Kidney epithelial cell (primary cell): ENCODE results near the gene PDGFRB. TPM values are rescaled to one million over a fixed set of nuclear protein-coding genes. Genes with fewer than 3 reads are reported as not detected.

Source experiments
- DNase-seq: peaks from one replicate; pipeline ENCODE4 v3.0.0-alpha.2; 2010; ENCODE audit warnings: low read depth
- H3K27me3 ChIP-seq: 2 replicates; pipeline ENCODE4 v1.6.0; 2011; ENCODE audit warnings: low read length; ENCODE audit not compliant: control insufficient read depth, insufficient read depth
- H3K36me3 ChIP-seq: 2 replicates; pipeline ENCODE4 v1.5.1; 2011; ENCODE audit warnings: low read length; ENCODE audit not compliant: control insufficient read depth, insufficient read depth
- H3K4me3 ChIP-seq: 2 replicates; pipeline ENCODE4 v1.5.1; 2011; ENCODE audit warnings: low read depth, mild to moderate bottlenecking, control low read depth, low read length
- CTCF ChIP-seq: IDR thresholded peaks from 2 replicates; pipeline ENCODE4 v1.5.1; 2011; ENCODE audit warnings: mild to moderate bottlenecking, moderate library complexity, low read length, control low read depth, inconsistent platforms; ENCODE audit not compliant: insufficient read depth, poor library complexity, severe bottlenecking
- total RNA-seq: library from RNA; depleted of rRNA; stranded (reverse); fragments of >200 nt; gene quantifications from 2 replicates; pipeline ENCODE4 v1.2.3, GENCODE V29; 2015

Gene PDGFRB
- total RNA-seq, 1 donor from 2014 or later = 18.3 TPM

GRCh38 chr5:150176745-150177477 is 21.3 kb upstream of the PDGFRB start:
- Histone ChIP-seq H3K36me3 (no peaks in the 10 kb centered on the region), H3K4me3 (no peak overlapping the region), H3K27me3 (peaks cover 2% of the 10 kb centered on the region)
- TF ChIP-seq CTCF = no peak
- DNase-seq = no peak

- peaks cover 3% of the 10 kb centered on the region for H3K27me3 ChIP-seq
- no peak overlapping the region for H3K4me3 ChIP-seq
- DNase-seq = no peak
- TF ChIP-seq CTCF = peak; percentile 59
- no peaks in the 10 kb centered on the region for H3K36me3 ChIP-seq
These were observed 19.9 kb upstream of the PDGFRB start for GRCh38 chr5:150175536-150175935.

- H3K4me3 ChIP-seq = no peak overlapping the region
- peaks cover 7% of the 10 kb centered on the region for H3K27me3 ChIP-seq
- no peak for TF ChIP-seq CTCF
- H3K36me3 ChIP-seq = no peaks in the 10 kb centered on the region
- no peak for DNase-seq
These were observed 19.4 kb upstream of the PDGFRB start for GRCh38 chr5:150175076-150175475.

- DNase-seq = no peak
- Histone ChIP-seq H3K36me3 (no peaks in the 10 kb centered on the region), H3K27me3 (peaks cover 15% of the 10 kb centered on the region), H3K4me3 (no peak overlapping the region)
- TF ChIP-seq CTCF = no peak
These were observed 18.6 kb upstream of the PDGFRB start for GRCh38 chr5:150174285-150174684.

GRCh38 chr5:150173161-150173560 is 17.5 kb upstream of the PDGFRB start:
- Histone ChIP-seq H3K27me3 (peaks cover 24% of the 10 kb centered on the region), H3K36me3 (no peaks in the 10 kb centered on the region), H3K4me3 (no peak overlapping the region)
- no peak for DNase-seq
- TF ChIP-seq CTCF = no peak

GRCh38 chr5:150172556-150172955 is 16.9 kb upstream of the PDGFRB start:
- no peak for TF ChIP-seq CTCF
- Histone ChIP-seq H3K4me3 (no peak overlapping the region), H3K27me3 (peaks cover 30% of the 10 kb centered on the region), H3K36me3 (no peaks in the 10 kb centered on the region)
- no peak for DNase-seq
